Left ventricle myocardium superior (tissue), 1 donor: ENCODE data around the gene ATP9B. TPM values are rescaled to one million over a fixed set of nuclear protein-coding genes. Genes with fewer than 3 reads are reported as not detected.
A peak's percentile ranks its signal among the peaks of the same experiment; 100 is the strongest.
"Not testable (repeated sequence)": the region's sequence is repeated elsewhere in the genome, so short reads cannot be mapped to it uniquely, and the experiment has no call there.

Experiments used
- ATAC-seq: fragments of 200-7000 bp; cut with Tn5 transposase; one replicate; pipeline ENCODE4 v1.9.1; 2020; ENCODE audit warnings: mild to moderate bottlenecking, moderate library complexity
- DNase-seq: peaks from one replicate; pipeline ENCODE4 v3.0.0-alpha.2; 2020
- intact Hi-C: fragments of 100-400 bp; cut with micrococcal nuclease; formaldehyde crosslinking; loops from one replicate; pipeline ENCODE4 v1.11.0; 2022
- total RNA-seq: library from RNA; stranded (reverse); fragmentation: NEBNext Ultra II Directional; extraction: Animal tissue kit (Norgen Biotek cat#: 25700); gene quantifications from one replicate; pipeline ENCODE4 v1.2.1, GENCODE V29; 2021
- donor health status: DM: no; HTN: yes; CAD: no; lungs with severe emphysema.

Gene ATP9B
- total RNA-seq, 1 donor from 2014 or later: 14.0 TPM

DNA sequence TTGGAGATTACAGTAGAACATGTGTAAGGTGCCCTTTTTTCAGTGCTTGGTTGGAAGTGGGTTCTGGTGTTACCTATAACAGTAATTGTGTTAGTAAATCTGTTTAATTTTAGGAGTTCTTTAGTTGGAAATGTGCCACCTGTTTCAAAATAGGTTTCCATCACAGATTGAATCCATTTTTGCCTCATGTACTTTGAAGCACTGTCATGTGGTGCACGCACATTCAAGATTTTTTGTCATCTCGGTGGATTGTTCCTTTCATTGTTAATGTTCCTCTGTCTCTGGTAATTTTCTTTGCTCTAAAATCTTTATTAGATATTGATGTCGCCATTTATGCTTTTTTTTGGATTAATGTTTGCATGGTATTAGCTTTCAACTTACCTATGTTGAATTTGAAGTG, 1.3 kb downstream of the ATP9B start:
- ATAC-seq (no peak), DNase-seq (no peak)
- intact Hi-C loops: no loop called here

GRCh38 chr18:79071037-79071436, 1.8 kb downstream of the ATP9B start:
- ATAC-seq (no peak), DNase-seq (no peak)
- intact Hi-C loops: no loop called here

DNA sequence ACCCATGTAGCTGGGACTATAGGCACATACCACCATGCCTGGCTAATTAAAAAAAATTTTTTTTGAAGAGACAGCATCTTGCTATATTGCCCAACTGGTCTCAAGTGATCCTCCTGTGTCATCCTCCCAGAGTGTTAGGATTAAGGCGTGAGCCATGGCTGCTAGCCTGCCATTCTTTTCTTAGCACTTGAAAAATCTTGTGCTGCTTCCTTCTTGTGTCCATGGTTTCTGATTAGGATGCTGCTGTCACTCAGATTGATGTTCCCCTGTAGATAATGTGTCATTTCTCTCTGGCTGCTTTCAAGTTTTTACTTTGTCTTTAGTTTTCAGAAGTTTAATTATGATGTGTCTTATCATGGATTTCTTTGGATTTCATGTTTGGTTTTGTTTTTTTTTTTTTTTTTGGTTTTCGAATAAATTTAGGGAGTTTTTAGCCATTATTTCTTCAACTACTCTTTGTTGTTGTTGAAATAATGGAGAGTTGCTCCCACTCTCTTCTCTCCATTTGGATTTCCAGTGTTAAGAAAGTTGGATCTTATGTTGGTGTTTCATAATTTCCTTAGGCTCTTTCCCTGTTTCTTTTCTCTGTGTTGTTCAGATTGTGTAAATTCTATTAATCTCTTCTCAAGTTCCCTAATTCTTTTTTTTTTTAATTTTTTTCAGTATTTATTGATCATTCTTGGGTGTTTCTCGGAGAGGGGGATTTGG, 2.5 kb downstream of the ATP9B start:
- intact Hi-C loops: no loop called here
- no peak for DNase-seq
- ATAC-seq: no peak

- intact Hi-C loops, DNase-seq, ATAC-seq: not testable (repeated sequence)
Observed at GRCh38 chr18:79072655-79073054, 3.5 kb downstream of the ATP9B start.

GRCh38 chr18:79077181-79077580, 8.0 kb downstream of the ATP9B start:
- intact Hi-C loops: no loop called here
- no peak for DNase-seq
- no peak for ATAC-seq

GRCh38 chr18:79078791-79079190, 9.6 kb downstream of the ATP9B start:
- ATAC-seq, DNase-seq, intact Hi-C loops: not testable (repeated sequence)

GRCh38 chr18:79092874-79093273, 23.7 kb downstream of the ATP9B start:
- DNase-seq (no peak), ATAC-seq (no peak)
- intact Hi-C loops: no loop called here

- no peak for ATAC-seq
- no peak for DNase-seq
- intact Hi-C loops: no loop called here
Observed at GRCh38 chr18:79093986-79094385, 24.8 kb downstream of the ATP9B start.

DNA sequence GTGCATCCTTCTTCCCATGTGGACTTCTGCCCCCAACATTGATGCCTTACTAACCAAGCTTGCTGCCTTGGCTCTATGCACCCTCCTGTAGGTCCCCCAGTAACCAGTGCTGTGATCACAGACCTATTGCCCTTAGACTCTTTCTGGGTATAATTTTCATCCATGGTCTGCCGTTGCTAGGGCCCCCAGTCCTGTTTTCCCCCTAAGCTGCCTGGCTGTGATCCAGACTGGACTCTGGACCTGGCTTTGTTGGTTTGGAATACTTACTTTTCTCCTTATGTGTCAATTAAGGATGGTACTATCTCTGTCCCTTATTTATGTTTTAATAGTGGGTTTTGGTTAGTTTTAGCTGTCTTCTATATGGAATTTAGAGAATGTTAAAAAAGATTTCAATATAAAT, 26.0 kb downstream of the ATP9B start:
- DNase-seq: no peak
- intact Hi-C loops: no loop called here
- ATAC-seq: no peak

DNA sequence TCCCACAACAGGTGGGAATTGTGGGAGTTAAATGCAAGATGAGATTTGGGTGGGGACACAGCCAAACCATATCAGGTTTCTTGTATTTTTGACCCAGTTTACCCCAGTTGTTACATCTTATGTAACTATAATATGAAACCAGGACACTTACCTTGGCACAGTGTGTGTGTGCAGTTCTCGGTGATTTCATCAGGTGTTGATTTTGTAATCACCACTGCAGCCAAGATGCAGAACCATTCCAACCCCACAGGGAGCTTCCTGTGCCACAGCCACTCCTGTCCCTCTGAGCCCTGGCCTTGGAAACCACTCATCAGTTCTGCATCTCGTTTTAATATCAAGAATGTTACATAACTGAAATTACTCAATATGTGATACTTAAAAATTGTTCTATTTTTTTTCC, 31.8 kb downstream of the ATP9B start:
- intact Hi-C loops: no loop called here
- ATAC-seq: no peak

DNA sequence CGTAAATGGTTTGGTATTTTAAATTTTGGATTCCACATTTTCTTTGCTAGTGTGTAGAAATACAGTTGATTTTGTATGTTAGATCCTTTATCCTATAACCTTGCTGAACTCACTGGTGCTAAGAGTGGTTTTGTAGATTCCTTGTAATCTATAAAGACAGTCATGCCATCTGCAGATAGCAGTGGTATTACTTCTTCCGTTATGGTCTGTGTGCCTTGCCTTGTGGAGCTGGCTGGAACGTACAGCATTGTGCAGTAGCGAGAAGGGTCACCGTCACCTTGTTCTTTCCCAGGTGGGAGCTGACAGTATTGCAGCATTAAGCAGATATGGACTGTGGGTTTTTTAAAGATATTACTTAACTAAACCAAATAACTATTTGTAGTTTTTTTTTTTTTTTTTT, 33.7 kb downstream of the ATP9B start:
- ATAC-seq (no peak), DNase-seq (no peak)
- intact Hi-C loops: no loop called here

More for the DNA sequence above, 31.8 kb downstream of the ATP9B start:
- no peak for DNase-seq

DNA sequence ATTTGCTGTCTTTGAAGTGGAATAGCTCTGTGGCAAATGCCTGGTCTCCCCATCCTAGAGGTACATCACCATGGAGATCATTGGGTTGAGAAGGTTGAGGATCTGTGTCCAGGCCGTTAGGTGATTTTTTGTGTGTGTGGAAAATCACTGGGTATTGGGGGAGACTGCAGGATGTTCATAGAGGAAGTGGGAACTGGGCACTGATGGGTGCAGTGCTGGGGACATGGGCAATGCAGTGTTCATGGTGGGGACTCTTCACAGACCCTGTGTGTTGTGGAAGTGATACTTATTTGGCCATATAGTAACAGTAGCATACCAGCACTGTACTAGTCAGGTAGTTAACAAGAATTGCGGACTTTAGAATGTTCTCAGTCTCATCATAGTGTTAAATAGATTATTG, 34.9 kb downstream of the ATP9B start:
- DNase-seq: no peak
- ATAC-seq: no peak
- intact Hi-C loops: no loop called here

GRCh38 chr18:79105455-79105854, 36.3 kb downstream of the ATP9B start:
- no peak for ATAC-seq
- no peak for DNase-seq
- intact Hi-C loops: no loop called here

- no peak for ATAC-seq
- DNase-seq: no peak
- intact Hi-C loops: no loop called here
Observed at GRCh38 chr18:79106084-79106483, 36.9 kb downstream of the ATP9B start.

- no peak for DNase-seq
- intact Hi-C loops: no loop called here
- no peak for ATAC-seq
Observed at GRCh38 chr18:79107886-79108285, 38.7 kb downstream of the ATP9B start.

GRCh38 chr18:79108549-79109215, 39.5 kb downstream of the ATP9B start:
- peak; percentile 11 for ATAC-seq
- DNase-seq: no peak
- intact Hi-C loops: no loop called here

DNA sequence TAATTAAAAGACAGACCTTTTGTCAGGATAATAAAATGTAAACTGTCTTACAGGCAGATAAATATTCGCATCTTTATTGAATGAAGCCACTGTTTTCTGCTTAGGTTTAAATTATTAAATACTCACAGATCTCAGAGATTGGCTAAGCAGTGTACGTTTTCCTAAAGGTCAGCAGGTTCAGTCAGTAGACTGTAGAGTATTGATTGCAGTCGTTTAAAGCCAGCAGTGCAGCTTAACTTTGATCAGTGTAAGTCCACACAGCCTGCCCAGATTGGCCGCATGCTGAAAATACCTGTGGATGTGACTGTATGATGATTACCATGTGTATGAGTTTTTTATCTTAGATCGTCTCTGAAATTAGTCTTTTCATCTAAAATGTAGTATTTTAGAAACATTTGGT, 42.3 kb downstream of the ATP9B start:
- no peak for DNase-seq
- intact Hi-C loops: no loop called here
- no peak for ATAC-seq

DNA sequence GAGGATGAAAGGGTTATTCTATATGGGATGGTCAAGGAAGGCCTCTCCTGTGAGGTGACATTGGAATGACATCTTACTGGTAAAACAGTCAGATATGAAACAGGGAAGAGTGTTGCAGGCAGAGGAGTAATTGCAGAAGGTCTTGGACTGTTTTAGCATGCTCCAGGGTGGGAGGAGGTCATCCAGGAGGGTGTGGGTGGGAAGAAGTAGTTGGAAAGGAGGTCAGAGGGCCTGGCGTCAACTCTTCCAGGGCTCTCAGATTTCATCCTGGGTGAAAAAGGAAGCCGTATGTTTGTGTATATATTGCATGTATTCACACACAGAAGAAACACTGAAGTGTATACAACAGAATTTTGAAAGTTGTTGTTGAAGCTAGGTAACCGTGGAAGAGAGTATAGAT, 48.2 kb downstream of the ATP9B start:
- no peak for DNase-seq
- intact Hi-C loops: no loop called here
- ATAC-seq: peak; percentile 45

DNA sequence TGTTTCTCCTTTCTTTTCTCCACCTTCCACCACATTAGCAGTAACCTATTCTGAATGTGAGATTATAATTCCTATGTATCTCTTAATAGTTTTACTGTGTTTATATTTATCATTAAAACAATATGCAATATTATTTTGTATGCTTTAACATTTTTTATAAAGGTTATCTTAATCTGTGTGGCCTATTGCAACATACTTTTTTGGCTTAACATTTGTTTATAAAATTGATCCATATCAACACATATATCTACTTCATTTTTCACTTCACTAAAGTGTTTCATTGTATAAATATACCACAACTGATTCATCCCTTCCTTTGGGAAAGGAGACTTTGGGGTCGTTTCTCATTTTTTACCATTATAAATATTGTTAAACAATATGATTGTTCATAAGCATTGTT, 48.6 kb downstream of the ATP9B start:
- no peak for DNase-seq
- ATAC-seq: no peak
- intact Hi-C loops: no loop called here

DNA sequence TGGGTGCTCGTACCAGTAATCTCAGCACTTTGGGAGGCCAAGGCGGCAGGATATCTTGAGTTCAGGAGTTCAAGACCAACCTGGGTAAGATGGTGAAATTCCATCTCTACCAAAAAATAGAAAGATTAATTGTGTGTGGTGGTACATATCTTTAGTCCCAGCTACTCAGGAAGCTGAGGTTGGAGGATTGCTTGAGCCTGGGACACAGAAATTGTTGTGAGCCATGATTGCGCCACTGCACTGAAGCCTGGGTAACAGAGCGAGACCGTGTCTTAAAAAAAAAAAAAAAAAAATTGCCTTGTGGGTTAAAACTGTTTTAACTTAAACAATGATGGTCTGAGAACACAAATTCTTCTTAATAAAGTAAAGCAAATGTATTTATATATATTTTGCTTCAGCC, 49.6 kb downstream of the ATP9B start:
- ATAC-seq (no peak), DNase-seq (no peak)
- intact Hi-C loops: no loop called here
